RWPE2 (cell line): ENCODE data around the gene KCNK3.
A peak's percentile ranks its signal among the peaks of the same experiment; 100 is the strongest.

Source experiments
- ATAC-seq: fragments of 200-7000 bp; cut with Tn5 transposase; 3 replicates; pipeline ENCODE4 v1.9.1; 2021; ENCODE audit warnings: low read depth
- DNase-seq: peaks from one replicate; pipeline ENCODE4 v3.0.0-alpha.2; 2020; ENCODE audit warnings: low spot score
- H3K27ac ChIP-seq: fragments of 450-650 bp; 2 replicates; pipeline ENCODE4 v1.5.1; 2017; ENCODE audit warnings: mild to moderate bottlenecking; ENCODE audit not compliant: poor library complexity, severe bottlenecking
- H3K27me3 ChIP-seq: fragments of 250-450 bp; sonication (Bioruptor Pico); 2 replicates; pipeline ENCODE4 v1.5.1; 2021; ENCODE audit warnings: mild to moderate bottlenecking, moderate library complexity; ENCODE audit not compliant: insufficient read depth, poor library complexity, severe bottlenecking
- H3K36me3 ChIP-seq: fragments of 250-450 bp; sonication (Bioruptor Pico); 2 replicates; pipeline ENCODE4 v1.5.1; 2020; ENCODE audit warnings: low read depth, mild to moderate bottlenecking, moderate library complexity
- H3K4me1 ChIP-seq: fragments of 250-450 bp; sonication (Bioruptor Pico); 2 replicates; pipeline ENCODE4 v1.5.1; 2021; ENCODE audit warnings: mild to moderate bottlenecking, moderate library complexity; ENCODE audit not compliant: insufficient read depth, poor library complexity, severe bottlenecking
- H3K4me3 ChIP-seq: fragments of 250-450 bp; sonication (Bioruptor Pico); 2 replicates; pipeline ENCODE4 v1.5.1; 2021; ENCODE audit warnings: mild to moderate bottlenecking, moderate library complexity; ENCODE audit not compliant: severe bottlenecking
- H3K9me3 ChIP-seq: fragments of 250-450 bp; sonication (Bioruptor Pico); 2 replicates; pipeline ENCODE4 v1.5.1; 2021; ENCODE audit warnings: mild to moderate bottlenecking, moderate library complexity; ENCODE audit not compliant: severe bottlenecking
- TF ChIP-seq, protein P1 (sequence below): fragments of 450-650 bp; IDR thresholded peaks from one replicate; pipeline ENCODE4 v1.5.1; 2017; ENCODE audit warnings: mild to moderate bottlenecking, moderate library complexity; ENCODE audit not compliant: poor library complexity, severe bottlenecking

Gene KCNK3

GRCh38 chr2:26733413-26733812, 40.9 kb downstream of the KCNK3 start:
- no peak overlapping the region for H3K27ac ChIP-seq
- DNase-seq: no peak
- H3K36me3 ChIP-seq: no peaks in the 10 kb centered on the region
- ATAC-seq: no peak
- no peaks in the 10 kb centered on the region for H3K9me3 ChIP-seq
- no peak overlapping the region for H3K4me3 ChIP-seq
- no peaks in the 10 kb centered on the region for H3K27me3 ChIP-seq
- H3K4me1 ChIP-seq: no peaks in the 10 kb centered on the region
- TF ChIP-seq, protein P1, sequence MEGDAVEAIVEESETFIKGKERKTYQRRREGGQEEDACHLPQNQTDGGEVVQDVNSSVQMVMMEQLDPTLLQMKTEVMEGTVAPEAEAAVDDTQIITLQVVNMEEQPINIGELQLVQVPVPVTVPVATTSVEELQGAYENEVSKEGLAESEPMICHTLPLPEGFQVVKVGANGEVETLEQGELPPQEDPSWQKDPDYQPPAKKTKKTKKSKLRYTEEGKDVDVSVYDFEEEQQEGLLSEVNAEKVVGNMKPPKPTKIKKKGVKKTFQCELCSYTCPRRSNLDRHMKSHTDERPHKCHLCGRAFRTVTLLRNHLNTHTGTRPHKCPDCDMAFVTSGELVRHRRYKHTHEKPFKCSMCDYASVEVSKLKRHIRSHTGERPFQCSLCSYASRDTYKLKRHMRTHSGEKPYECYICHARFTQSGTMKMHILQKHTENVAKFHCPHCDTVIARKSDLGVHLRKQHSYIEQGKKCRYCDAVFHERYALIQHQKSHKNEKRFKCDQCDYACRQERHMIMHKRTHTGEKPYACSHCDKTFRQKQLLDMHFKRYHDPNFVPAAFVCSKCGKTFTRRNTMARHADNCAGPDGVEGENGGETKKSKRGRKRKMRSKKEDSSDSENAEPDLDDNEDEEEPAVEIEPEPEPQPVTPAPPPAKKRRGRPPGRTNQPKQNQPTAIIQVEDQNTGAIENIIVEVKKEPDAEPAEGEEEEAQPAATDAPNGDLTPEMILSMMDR: no peak

DNA sequence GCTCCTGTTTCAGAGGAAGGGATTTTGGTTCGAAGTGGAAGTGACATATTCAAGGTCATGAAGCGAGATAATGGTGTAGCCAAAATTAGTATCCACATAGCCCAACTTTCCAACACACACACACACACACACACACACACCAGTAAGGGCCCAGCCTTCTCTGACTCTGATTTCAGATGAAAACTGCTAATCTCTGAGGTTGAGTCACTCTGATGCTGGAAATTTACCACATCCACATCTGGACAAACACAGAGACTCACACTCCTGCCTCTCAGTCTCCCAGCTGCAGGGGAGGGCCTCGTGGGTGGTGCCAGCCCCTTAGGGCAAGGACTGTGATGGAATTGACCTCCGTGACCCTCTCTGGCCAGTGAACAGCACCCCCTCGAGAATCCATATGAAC, 42.6 kb downstream of the KCNK3 start:
- ATAC-seq (peak; percentile 61; the same call in 2 of the 3 replicates), DNase-seq (no peak)
- TF ChIP-seq, protein P1: no peak
- H3K36me3 ChIP-seq: no peaks in the 10 kb centered on the region
- H3K27ac ChIP-seq: no peak overlapping the region
- no peaks in the 10 kb centered on the region for H3K27me3 ChIP-seq
- H3K4me3 ChIP-seq: no peak overlapping the region
- no peaks in the 10 kb centered on the region for H3K4me1 ChIP-seq
- H3K9me3 ChIP-seq: no peaks in the 10 kb centered on the region

DNA sequence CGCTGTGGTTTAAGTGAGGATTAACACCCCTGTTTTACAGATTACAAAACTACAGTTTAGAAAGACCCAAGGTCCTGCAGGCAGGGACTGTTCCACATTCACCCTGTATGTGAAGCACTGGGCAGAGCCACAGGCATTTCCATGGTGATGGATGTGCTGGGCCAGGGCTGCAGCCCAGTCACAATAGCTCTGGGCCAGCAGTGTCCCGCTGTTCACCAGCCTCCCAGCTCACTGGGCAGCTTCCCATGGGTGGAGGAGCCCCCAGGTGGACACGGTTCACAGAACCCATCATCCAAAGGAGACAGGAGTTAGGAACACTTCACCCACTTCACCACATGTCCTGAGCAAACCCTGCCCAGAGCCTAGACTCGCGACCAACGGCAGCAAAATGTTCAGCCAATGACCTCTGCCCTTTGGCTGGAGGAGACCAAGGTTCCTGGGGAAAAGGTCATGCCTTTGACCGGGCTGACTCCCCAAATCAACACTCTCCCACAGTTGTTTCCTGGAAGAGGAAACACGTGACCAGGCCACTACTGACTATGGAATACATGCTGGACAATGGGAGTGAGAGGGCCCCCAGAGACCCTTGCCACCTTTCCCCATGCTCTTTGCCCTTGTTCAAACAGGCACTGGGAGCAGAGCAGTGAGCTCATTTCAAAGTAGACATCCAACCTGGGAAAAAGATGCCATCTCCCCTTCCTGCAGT, 43.5 kb downstream of the KCNK3 start:
- Histone ChIP-seq H3K4me3 (no peak overlapping the region), H3K27ac (no peak overlapping the region)
- 0 out of 3 replicates have a peak, but pooled peaks have one; percentile 10 for ATAC-seq

DNA sequence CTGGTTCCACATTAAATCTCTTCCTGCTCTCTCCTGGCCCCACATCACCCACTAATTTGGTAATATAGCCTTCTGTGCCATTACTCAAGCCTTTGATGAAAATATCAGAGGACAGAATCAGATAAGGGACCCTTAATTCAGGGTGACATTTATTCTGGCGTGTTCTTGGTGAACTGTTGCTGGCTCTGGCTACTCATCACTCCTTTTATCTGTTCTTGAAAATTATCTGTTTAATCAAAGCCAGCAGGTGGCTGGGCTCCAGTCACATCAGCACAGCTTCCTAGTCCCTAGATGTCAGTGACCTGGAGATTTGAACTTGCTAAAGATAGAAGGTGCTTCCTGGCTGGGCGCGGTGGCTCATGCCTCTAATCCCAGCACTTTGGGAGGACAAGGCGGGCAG, 44.7 kb downstream of the KCNK3 start:
- Histone ChIP-seq H3K9me3 (no peaks in the 10 kb centered on the region), H3K27ac (no peak overlapping the region), H3K27me3 (no peaks in the 10 kb centered on the region), H3K4me3 (no peak overlapping the region), H3K36me3 (no peaks in the 10 kb centered on the region), H3K4me1 (no peaks in the 10 kb centered on the region)
- ATAC-seq (no peak), DNase-seq (no peak)
- TF ChIP-seq, protein P1: no peak

More for the DNA sequence above, 43.5 kb downstream of the KCNK3 start:
- no peaks in the 10 kb centered on the region for H3K27me3 ChIP-seq
- no peaks in the 10 kb centered on the region for H3K4me1 ChIP-seq
- no peaks in the 10 kb centered on the region for H3K36me3 ChIP-seq
- DNase-seq: no peak
- H3K9me3 ChIP-seq: no peaks in the 10 kb centered on the region
- TF ChIP-seq, protein P1: no peak

GRCh38 chr2:26738481-26738880, 46.0 kb downstream of the KCNK3 start:
- Histone ChIP-seq H3K27ac (no peak overlapping the region), H3K4me3 (no peak overlapping the region), H3K9me3 (no peaks in the 10 kb centered on the region), H3K36me3 (no peaks in the 10 kb centered on the region), H3K4me1 (no peaks in the 10 kb centered on the region), H3K27me3 (no peaks in the 10 kb centered on the region)
- DNase-seq (no peak), ATAC-seq (no peak)
- TF ChIP-seq, protein P1: no peak
